ENCODE measurements around the gene PSAT1. TPM values are rescaled to one million over a fixed set of nuclear protein-coding genes. Genes with fewer than 3 reads are reported as not detected.

Gene PSAT1
- total RNA-seq, 2 experiments from 2014 or later, result 174 to 182 TPM

- DNase-seq (no peak), ATAC-seq (no peak)
- Mint-ChIP-seq H3K27me3 (no peaks in the 10 kb centered on the region), H3K4me1 (ENCODE audit: low read depth) (peaks cover 43% of the 10 kb centered on the region), H3K36me3 (ENCODE audit: low read depth) (peaks cover 27% of the 10 kb centered on the region), H3K9me3 (no peaks in the 10 kb centered on the region), H3K4me3 (no peak overlapping the region), H3K27ac (no peak overlapping the region)
- intact Hi-C loops (cut with micrococcal nuclease), result no loop called here
- no peak for TF ChIP-seq CTCF (IDR thresholded peaks at IDR 0.05)
- ChIA-PET CTCF (interaction anchor here (1.0 to 1.3 kb wide), 2 partner anchors 11 to 34 kb away, joined by 3 to 4 read pairs; no protein-coding TSS in a partner anchor), POLR2A (no interaction called here)
Observed at GRCh38 chr9:78295177-78295575, 1.7 kb upstream of the PSAT1 start.

- no peaks in the 10 kb centered on the region for H3K27me3 Mint-ChIP-seq
- no peaks in the 10 kb centered on the region for H3K9me3 Mint-ChIP-seq
- peak overlapping the region; percentile 90 for H3K4me3 Mint-ChIP-seq
- peak overlapping the region; percentile 99 for H3K27ac Mint-ChIP-seq
- ChIA-PET POLR2A (interaction anchor here (0.7 to 1.4 kb wide), 2 partner anchors 9 to 21 kb away, joined by 4 to 7 read pairs; no protein-coding TSS in a partner anchor), CTCF (interaction anchor here (0.9 to 1.3 kb wide), 3 partner anchors 12 to 35 kb away, joined by 3 to 4 read pairs (median 3); no protein-coding TSS in a partner anchor)
- no peak for ATAC-seq
- intact Hi-C loops (cut with micrococcal nuclease), result no loop called here
- TF ChIP-seq CTCF (IDR thresholded peaks at IDR 0.05), result no peak
- H3K36me3 Mint-ChIP-seq (ENCODE audit: low read depth), result peaks cover 30% of the 10 kb centered on the region
- DNase-seq, result no peak
- peaks cover 44% of the 10 kb centered on the region for H3K4me1 Mint-ChIP-seq (ENCODE audit: low read depth)
Observed at GRCh38 chr9:78295731-78296130, 1.2 kb upstream of the PSAT1 start.

DNA sequence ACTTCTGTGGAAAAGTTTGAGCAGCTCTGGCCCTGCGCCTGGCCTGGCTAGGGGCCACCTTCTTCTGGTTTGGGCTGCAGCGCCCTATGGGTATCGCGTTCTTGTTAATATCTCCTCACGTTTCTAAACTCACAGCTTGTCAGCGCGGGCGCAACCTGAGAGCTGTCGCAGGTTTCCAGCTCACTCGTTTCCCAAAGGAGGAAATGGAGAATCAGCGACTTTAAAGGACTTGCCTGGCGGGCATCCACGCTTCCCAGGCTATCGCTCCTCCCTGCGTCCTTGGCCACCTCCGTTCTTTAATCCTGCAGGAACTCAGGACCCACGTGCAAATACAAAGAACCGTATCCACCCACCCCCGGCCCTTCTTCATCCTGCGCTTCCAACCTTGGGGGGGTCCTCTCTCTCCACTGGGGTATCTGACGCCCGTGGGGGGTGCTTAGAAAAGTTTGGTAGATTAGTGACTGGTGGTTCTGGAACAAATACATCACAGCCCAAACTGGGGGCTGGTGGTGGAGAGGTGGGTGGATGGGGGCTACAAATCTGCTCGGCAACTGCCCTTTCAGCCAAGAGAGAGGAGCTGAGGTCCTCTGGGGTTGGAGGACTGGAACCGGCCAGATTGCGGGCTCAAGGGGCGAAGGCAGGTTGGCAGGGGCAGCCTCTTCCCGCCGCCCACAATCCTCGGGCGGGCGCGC is 578 bp upstream of the PSAT1 start:
- CTCF ChIA-PET, result interaction anchor here (0.7 to 2.3 kb wide), 11 partner anchors 11 to 318 kb away, joined by 3 to 9 read pairs (median 4); no protein-coding TSS in a partner anchor
- Mint-ChIP-seq H3K4me3 (peak overlapping the region; percentile 90), H3K9me3 (no peaks in the 10 kb centered on the region), H3K27me3 (no peaks in the 10 kb centered on the region), H3K27ac (peak overlapping the region; percentile 99), H3K4me1 (ENCODE audit: low read depth) (peaks cover 44% of the 10 kb centered on the region), H3K36me3 (ENCODE audit: low read depth) (peaks cover 31% of the 10 kb centered on the region)
- intact Hi-C loops (cut with micrococcal nuclease), result no loop called here
- ATAC-seq (no peak), DNase-seq (peak; percentile 33)
- POLR2A ChIA-PET, result interaction anchor here (0.7 to 2.6 kb wide), 14 partner anchors 9 to 318 kb away, joined by 3 to 36 read pairs (median 5); no protein-coding TSS in a partner anchor
- no peak for TF ChIP-seq CTCF (IDR thresholded peaks at IDR 0.05)

DNA sequence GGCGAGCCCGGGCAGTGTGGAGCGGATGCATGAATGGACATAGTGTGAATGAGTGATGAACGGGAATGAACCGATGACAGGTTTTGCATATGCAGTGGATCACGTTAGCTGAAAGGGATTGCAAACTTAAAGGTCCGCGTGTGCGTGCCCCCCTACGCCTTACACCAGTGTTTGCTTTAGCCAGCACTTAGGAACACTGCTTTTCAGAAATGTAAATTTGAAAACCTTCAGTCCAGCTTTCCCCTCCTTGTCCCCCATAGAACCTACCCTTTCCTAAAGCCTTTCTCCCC is 692 bp downstream of the PSAT1 start:
- Mint-ChIP-seq H3K27ac (peak overlapping the region; percentile 99), H3K4me3 (peak overlapping the region; percentile 90), H3K36me3 (ENCODE audit: low read depth) (peaks cover 42% of the 10 kb centered on the region), H3K9me3 (no peaks in the 10 kb centered on the region), H3K27me3 (no peaks in the 10 kb centered on the region), H3K4me1 (ENCODE audit: low read depth) (peaks cover 41% of the 10 kb centered on the region)
- CTCF ChIA-PET, result interaction anchor here (1.2 to 2.3 kb wide), 6 partner anchors 11 to 40 kb away, joined by 4 to 9 read pairs (median 4); no protein-coding TSS in a partner anchor
- POLR2A ChIA-PET, result interaction anchor here (0.7 to 2.6 kb wide), 15 partner anchors 9 to 320 kb away, joined by 3 to 36 read pairs (median 4); partner anchors contain the start of gene CEP78
- TF ChIP-seq CTCF (IDR thresholded peaks at IDR 0.05), result no peak
- intact Hi-C loops (cut with micrococcal nuclease), result no loop called here
- no peak for DNase-seq
- no peak for ATAC-seq

Data from activated CD8-positive, alpha-beta T cell treated with anti-CD3 and anti-CD28 coated beads for 36 hours (primary cell).